ENCODE data around the gene RNASEH2B. TPM values are rescaled to one million over a fixed set of nuclear protein-coding genes. Genes with fewer than 3 reads are reported as not detected.

Gene RNASEH2B
- total RNA-seq, 1 experiment from 2014 or later, result 33.3 TPM

- H3K4me1 Mint-ChIP-seq, result peaks cover 21% of the 10 kb centered on the region
- ATAC-seq (no peak), DNase-seq (ENCODE audit: low spot score) (no peak)
- ChIA-PET CTCF (no interaction called here), POLR2A (no interaction called here)
- H3K4me3 Mint-ChIP-seq, result no peak overlapping the region
- no peak for TF ChIP-seq NR3C1 (CRISPR knock-in tag; conservative IDR thresholded peaks at IDR 0.05; ENCODE audit: low read depth)
- TF ChIP-seq TEAD4 (CRISPR knock-in tag; IDR thresholded peaks at IDR 0.05), result no peak
- TF ChIP-seq FOXK1 (CRISPR knock-in tag; IDR thresholded peaks at IDR 0.05), result no peak
- TF ChIP-seq CREM (CRISPR knock-in tag; IDR thresholded peaks at IDR 0.05), result no peak
- TF ChIP-seq, protein P1, sequence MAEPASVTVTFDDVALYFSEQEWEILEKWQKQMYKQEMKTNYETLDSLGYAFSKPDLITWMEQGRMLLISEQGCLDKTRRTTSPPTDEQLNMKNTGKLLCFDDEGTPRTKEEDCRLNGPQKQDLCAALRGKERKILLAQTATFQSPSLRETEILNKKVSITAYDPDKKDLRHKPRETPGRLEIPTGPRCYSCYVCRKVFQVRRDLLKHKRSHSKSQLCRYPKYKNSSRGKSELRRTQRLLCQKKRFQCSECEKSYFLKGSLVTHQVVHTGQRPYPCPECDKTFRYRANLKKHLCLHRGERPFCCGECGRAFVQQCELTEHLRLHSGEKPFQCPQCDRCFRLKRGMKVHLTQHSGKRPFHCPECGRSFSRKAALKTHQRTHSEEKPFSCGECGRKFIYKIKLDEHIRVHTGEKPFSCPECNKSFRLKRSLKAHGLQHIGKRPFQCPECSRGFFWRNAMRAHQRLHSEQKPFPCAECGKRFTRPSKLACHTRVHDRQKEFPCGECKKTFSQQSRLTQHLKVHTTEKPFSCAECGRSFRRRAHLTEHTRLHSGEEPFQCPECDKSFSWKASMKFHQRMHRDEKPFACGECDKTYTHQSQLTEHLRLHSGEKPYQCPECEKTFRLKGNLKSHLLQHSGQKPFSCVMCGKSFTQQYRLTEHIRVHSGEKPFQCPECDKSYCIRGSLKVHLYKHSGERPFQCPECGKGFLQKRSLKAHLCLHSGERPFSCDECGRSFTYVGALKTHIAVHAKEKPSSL (CRISPR knock-in tag; conservative IDR thresholded peaks at IDR 0.05), result no peak
- no peak for TF ChIP-seq ZBTB21 (CRISPR knock-in tag; IDR thresholded peaks at IDR 0.05; ENCODE audit: borderline replicate concordance)
- no peak for TF ChIP-seq NR1H2 (CRISPR knock-in tag; IDR thresholded peaks at IDR 0.05)
- H3K36me3 Mint-ChIP-seq, result peaks cover 26% of the 10 kb centered on the region
- peaks cover 6% of the 10 kb centered on the region for H3K27me3 Mint-ChIP-seq (ENCODE audit: low read depth)
- H3K27ac Mint-ChIP-seq, result no peak overlapping the region
- H3K9me3 Mint-ChIP-seq, result peaks cover 33% of the 10 kb centered on the region
These were observed 18.1 kb downstream of the RNASEH2B start for GRCh38 chr13:50927701-50928100.

DNA sequence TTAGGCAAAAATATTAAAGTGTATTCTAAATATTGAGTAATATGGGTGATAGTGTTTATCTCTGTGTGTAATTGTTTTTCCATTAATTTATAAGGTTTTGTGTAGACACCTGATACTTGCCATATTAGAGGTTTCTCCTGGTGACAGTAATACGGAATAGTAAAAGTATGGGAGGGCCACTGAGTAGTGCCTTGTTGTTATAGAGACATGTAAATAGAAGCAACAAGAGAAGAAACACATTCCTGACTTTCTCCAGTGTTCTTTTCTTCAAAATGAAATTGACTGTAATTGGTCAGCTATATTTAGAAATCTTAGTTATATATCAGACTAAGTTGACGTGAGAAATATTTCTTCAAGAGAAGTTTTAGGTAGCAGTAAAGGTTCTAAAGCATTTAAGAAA, 18.5 kb downstream of the RNASEH2B start:
- Mint-ChIP-seq H3K27me3 (ENCODE audit: low read depth) (peaks cover 6% of the 10 kb centered on the region), H3K4me1 (peaks cover 21% of the 10 kb centered on the region), H3K36me3 (peaks cover 22% of the 10 kb centered on the region), H3K4me3 (no peak overlapping the region), H3K27ac (no peak overlapping the region), H3K9me3 (peaks cover 29% of the 10 kb centered on the region)
- POLR2A ChIA-PET, result no interaction called here
- DNase-seq (ENCODE audit: low spot score), result no peak
- TF ChIP-seq PRRX2 (CRISPR knock-in tag; IDR thresholded peaks at IDR 0.05) (no peak), USF1 (CRISPR knock-in tag; IDR thresholded peaks at IDR 0.05) (no peak), AR (CRISPR knock-in tag; IDR thresholded peaks at IDR 0.05) (no peak), ATF1 (CRISPR knock-in tag; IDR thresholded peaks at IDR 0.05) (no peak), JAZF1 (CRISPR knock-in tag; IDR thresholded peaks at IDR 0.05) (no peak), CREB1 (CRISPR knock-in tag; IDR thresholded peaks at IDR 0.05) (no peak), RELA (CRISPR knock-in tag; IDR thresholded peaks at IDR 0.05; ENCODE audit: borderline replicate concordance) (no peak), SP1 (CRISPR knock-in tag; conservative IDR thresholded peaks at IDR 0.05) (no peak), NFYB (CRISPR knock-in tag; conservative IDR thresholded peaks at IDR 0.05; ENCODE audit: low read depth) (no peak), CREM (CRISPR knock-in tag; IDR thresholded peaks at IDR 0.05) (no peak), ZNF281 (CRISPR knock-in tag; IDR thresholded peaks at IDR 0.05) (no peak), TEAD1 (CRISPR knock-in tag; IDR thresholded peaks at IDR 0.05) (no peak), NFE2L1 (CRISPR knock-in tag; IDR thresholded peaks at IDR 0.05) (no peak), ZNF219 (CRISPR knock-in tag; IDR thresholded peaks at IDR 0.05; ENCODE audit: borderline replicate concordance) (no peak), ERG (CRISPR knock-in tag; IDR thresholded peaks at IDR 0.05) (no peak)
- TF ChIP-seq, protein P2, sequence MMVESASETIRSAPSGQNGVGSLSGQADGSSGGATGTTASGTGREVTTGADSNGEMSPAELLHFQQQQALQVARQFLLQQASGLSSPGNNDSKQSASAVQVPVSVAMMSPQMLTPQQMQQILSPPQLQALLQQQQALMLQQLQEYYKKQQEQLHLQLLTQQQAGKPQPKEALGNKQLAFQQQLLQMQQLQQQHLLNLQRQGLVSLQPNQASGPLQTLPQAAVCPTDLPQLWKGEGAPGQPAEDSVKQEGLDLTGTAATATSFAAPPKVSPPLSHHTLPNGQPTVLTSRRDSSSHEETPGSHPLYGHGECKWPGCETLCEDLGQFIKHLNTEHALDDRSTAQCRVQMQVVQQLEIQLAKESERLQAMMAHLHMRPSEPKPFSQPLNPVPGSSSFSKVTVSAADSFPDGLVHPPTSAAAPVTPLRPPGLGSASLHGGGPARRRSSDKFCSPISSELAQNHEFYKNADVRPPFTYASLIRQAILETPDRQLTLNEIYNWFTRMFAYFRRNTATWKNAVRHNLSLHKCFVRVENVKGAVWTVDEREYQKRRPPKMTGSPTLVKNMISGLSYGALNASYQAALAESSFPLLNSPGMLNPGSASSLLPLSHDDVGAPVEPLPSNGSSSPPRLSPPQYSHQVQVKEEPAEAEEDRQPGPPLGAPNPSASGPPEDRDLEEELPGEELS (CRISPR knock-in tag; IDR thresholded peaks at IDR 0.05), result no peak
- CTCF ChIA-PET, result no interaction called here
- no peak for ATAC-seq
